Peyer's patch (tissue), 4 donors: ENCODE results near the gene ZHX3.

Source experiments
- POLR2A ChIP-seq, 2 donors: fragments of 450-650 bp; IDR thresholded peaks; one replicate each; pipeline ENCODE4 v1.5.1; 2017; ENCODE audit warnings: antibody characterized with exemption in 2 of 2, mild to moderate bottlenecking in 2 of 2, moderate library complexity in 2 of 2
- TF ChIP-seq, protein P1 (sequence below), 6 experiments: fragments of 450-650 bp in 4 of 6; fragments of 200-600 bp in 2 of 6; sonication (generic) in 1 of 6; IDR thresholded peaks; one replicate each; pipeline ENCODE4 v1.5.1; 2017 to 2019; ENCODE audit warnings: antibody characterized with exemption in 6 of 6, mild to moderate bottlenecking in 3 of 6, moderate library complexity in 1 of 6

DNA sequence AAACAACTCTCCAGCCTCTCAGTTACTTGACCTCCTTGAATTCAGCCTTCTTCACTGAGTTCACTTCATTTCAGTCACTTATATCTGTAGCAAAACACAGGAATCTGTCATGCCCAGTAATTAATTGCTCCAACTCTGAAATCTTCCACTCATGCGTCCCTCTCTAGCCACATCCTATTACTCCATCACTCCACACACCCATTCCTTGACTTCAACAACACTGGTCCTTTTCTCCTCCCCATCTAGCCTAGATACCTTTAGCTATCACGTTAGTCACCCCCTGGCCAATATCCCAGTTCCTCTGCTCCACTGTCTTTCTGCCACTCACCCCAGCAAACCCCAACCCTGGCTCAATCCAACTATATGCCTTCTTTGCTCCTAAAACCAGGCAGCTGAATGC lies 7.7 kb downstream of the ZHX3 start:
- TF ChIP-seq, protein P1, sequence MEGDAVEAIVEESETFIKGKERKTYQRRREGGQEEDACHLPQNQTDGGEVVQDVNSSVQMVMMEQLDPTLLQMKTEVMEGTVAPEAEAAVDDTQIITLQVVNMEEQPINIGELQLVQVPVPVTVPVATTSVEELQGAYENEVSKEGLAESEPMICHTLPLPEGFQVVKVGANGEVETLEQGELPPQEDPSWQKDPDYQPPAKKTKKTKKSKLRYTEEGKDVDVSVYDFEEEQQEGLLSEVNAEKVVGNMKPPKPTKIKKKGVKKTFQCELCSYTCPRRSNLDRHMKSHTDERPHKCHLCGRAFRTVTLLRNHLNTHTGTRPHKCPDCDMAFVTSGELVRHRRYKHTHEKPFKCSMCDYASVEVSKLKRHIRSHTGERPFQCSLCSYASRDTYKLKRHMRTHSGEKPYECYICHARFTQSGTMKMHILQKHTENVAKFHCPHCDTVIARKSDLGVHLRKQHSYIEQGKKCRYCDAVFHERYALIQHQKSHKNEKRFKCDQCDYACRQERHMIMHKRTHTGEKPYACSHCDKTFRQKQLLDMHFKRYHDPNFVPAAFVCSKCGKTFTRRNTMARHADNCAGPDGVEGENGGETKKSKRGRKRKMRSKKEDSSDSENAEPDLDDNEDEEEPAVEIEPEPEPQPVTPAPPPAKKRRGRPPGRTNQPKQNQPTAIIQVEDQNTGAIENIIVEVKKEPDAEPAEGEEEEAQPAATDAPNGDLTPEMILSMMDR (IDR thresholded peaks at IDR 0.05) = no peak
- no peak for TF ChIP-seq POLR2A (IDR thresholded peaks at IDR 0.05)
